ENCODE data around the gene BRINP1.
"Not testable (repeated sequence)": the region's sequence is repeated elsewhere in the genome, so short reads cannot be mapped to it uniquely, and the experiment has no call there.

Gene BRINP1

GRCh38 chr9:119195521-119195920 is 173.7 kb downstream of the BRINP1 start:
- DNase-seq, result no peak

- DNase-seq, result no peak
Measured at GRCh38 chr9:119185298-119185697, 183.9 kb downstream of the BRINP1 start.

GRCh38 chr9:119184265-119184936 is 184.8 kb downstream of the BRINP1 start:
- no peak for DNase-seq

DNA sequence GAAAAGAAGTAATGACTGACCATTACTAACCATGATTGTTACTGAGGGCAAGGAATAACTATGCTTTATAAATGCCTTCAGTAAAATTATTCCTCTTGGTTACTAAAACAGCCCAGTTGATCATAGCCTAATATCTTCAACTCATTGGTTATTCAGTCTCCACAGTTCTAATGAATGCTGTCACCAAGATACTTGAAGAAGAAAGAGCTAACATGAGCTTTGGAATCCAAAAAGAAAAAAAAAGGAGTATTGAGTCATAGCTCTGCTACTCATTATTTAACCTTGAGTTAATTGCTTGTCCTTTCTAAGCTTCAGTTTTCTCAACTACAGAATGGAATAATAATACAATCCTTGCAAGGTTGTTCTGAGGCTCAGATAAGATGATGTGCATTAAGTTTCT is 187.7 kb downstream of the BRINP1 start:
- DNase-seq, result no peak

- DNase-seq, result no peak
Measured at GRCh38 chr9:119180897-119181296, 188.3 kb downstream of the BRINP1 start.

DNA sequence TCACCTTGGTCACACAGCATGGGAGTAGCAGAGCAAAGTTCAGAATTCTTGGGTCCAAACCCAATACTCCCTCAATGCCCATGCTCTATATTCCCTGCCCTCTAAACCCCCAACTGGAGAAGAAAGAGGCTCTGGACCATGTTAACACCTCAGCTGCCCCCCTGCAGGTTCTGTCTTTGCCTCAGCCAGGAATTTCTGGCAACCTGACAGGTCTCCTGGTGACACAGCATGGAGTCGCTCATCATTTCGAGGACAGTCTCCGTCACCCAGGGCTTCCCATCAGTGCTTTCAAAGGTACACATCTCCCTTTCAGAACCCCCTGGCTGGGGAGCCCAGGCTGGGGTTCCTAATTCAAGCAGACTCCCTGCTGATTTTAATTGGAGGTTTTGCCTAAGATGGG is 189.5 kb downstream of the BRINP1 start:
- no peak for DNase-seq

- DNase-seq, result no peak
Measured at GRCh38 chr9:119177196-119177595, 192.0 kb downstream of the BRINP1 start.

- no peak for DNase-seq
Measured at GRCh38 chr9:119175581-119175980, 193.7 kb downstream of the BRINP1 start.

GRCh38 chr9:119169222-119169621 is 200.0 kb downstream of the BRINP1 start:
- not testable (repeated sequence) for DNase-seq

GRCh38 chr9:119167876-119168275 is 201.4 kb downstream of the BRINP1 start:
- DNase-seq, result no peak

DNA sequence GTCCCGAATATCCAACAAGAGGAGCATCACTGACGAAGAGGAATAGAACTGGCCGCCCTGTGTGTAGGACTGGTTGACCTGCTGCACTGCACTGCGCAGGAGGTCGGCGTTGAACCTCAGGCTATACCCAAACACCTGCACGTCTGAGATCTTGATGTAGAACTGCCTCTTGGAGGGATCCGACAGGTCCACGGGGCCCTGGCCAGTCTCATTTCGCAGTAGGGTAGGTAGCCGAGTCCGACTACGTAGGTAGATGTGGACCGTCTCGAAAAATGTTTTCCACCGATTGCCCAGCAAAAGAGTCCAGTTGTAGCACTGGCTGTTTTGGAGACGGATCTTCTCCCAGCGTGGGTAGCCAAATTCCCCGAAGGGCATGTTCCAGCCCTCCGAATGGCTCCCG is 202.0 kb downstream of the BRINP1 start:
- DNase-seq, result no peak

- DNase-seq, result no peak
Measured at GRCh38 chr9:119166096-119166495, 203.1 kb downstream of the BRINP1 start.

- no peak for DNase-seq
Measured at GRCh38 chr9:119165131-119165530, 204.1 kb downstream of the BRINP1 start.

- DNase-seq, result no peak
Measured at GRCh38 chr9:119164716-119165115, 204.5 kb downstream of the BRINP1 start.

- no peak for DNase-seq
Measured at GRCh38 chr9:119160551-119160950, 208.7 kb downstream of the BRINP1 start.

DNA sequence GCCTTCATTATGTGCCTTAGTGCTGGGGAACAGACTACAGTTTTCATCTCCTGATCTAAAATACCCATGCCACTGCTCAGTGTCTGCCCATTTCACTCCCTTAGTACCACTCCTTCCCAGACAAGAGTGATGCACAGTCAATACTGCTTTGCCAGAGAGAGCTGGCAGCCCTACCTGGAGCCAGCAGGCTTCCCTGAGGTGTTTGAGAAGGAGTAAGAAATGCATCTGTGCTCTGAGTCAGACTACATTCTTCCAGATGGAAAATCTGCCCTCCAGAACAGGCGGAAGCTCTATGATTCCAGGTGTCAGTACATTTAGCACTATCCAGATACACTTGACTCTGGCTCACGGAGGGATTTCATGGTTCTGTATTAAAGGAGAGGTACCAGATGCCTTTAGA is 209.8 kb downstream of the BRINP1 start:
- no peak for DNase-seq

DNA sequence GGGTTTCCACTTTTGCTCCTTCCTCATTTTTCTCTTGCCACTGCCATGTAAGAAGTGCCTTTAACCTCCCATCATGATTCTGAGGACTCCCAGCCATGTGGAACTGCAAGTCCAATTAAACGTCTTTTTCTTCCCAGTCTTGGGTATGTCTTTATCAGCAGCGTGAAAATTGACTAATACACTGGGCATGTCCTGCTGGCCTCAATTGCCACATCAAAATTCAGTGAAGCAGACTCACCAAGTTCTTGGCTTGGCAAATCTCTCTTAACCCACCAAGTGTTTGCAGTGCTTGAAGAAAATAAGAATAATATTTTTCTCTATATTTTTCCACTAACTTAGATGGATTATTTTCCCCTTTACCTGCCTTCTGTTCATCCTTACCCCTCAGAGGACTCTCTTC is 212.0 kb downstream of the BRINP1 start:
- no peak for DNase-seq

DNA sequence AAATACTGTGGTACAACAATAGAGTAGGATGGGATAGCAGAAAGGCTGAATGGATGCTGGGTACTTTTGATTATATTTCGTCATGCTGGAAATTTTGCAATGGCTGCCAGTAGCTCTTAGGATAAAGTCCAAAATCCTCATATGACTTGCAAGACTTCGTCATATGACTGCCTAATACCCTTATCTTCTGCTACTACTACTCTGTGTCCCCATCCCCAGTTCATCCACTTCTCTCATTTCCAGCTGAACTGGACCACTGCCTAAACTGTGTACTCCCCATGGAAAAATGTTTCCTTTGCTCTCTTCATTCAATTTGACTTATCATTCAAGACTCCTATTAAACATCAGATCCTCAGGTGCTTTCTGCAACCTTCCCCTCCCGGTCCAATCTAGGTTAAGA is 212.9 kb downstream of the BRINP1 start:
- DNase-seq, result no peak

GRCh38 chr9:119154527-119154926 is 214.7 kb downstream of the BRINP1 start:
- no peak for DNase-seq

- DNase-seq, result no peak
Measured at GRCh38 chr9:119153402-119153801, 215.8 kb downstream of the BRINP1 start.

- DNase-seq, result no peak
Measured at GRCh38 chr9:119148855-119149254, 220.4 kb downstream of the BRINP1 start.

- DNase-seq, result no peak
Measured at GRCh38 chr9:119137479-119137878, 231.8 kb downstream of the BRINP1 start.

GRCh38 chr9:119126040-119126439 is 243.2 kb downstream of the BRINP1 start:
- no peak for DNase-seq

DNA sequence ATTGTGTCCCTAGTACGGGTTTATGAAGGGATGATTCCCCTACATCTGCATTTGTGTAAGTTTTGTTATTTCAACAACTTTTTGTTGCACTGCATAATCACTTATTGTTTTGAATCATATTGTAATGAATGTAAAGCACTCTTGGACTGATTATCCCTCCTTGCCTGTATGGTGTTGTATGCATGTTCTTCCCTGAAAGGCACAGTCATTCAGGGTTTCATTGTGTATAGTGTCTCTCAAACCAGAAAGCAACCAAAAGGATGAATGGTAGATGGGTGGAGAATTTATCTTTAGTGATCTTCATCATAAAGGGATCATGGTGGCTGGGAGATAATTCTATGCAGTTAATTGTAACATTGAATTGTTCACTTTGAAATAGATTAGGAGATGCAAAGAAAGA is 247.3 kb downstream of the BRINP1 start:
- DNase-seq, result no peak

DNA sequence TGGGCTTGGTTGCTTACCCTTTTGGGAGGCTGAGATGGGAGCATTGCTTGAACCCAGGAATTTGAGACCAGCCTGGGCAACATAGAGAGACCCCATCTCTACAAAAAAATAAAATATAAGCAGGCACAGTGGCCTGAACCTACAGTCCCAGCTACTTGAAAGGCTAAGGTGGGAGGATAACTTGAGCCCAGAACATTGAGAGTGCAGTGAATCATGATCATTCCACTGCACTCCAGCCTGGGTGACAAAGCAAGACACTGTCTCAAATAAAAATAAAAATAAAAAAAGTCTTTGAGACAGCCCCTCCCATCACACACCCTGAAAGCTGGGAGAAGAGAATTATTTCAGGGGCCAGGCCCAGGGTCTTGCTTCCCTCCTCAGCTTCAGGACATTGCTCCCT is 251.8 kb downstream of the BRINP1 start:
- no peak for DNase-seq
